ENCODE data around the gene MEN1. TPM values are rescaled to one million over a fixed set of nuclear protein-coding genes. Genes with fewer than 3 reads are reported as not detected.
A peak's percentile ranks its signal among the peaks of the same experiment; 100 is the strongest.

Gene MEN1
- total RNA-seq, 6 donors from 2014 or later = 15.4 to 47.1 (median 24.4) TPM

DNA sequence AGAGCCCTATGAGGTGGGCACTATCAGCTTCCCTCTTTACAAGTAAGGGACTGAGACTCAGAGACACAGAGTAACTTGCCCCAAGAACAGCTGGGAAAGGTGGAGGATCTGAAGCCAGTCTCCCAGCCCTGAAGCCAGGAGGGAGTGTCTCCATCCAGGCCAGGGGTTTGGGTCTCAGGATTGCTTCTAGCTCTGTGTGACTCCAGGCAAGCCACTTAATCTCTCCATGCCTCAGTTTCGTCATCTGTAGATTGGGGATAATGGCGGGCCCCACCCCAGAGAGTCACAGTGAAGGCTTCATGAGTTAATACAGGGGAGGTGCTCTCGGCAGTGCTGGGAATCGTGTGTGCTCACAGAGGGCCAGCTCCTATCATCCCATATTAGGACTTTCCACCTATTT lies 17.9 kb downstream of the MEN1 start:
- ATAC-seq (ENCODE audit: low FRiP score in 2 of 2) (no peak), DNase-seq (no peak)
- no peak overlapping the region for H3K4me3 ChIP-seq
- H3K4me1 ChIP-seq = peaks cover 0 to 25% (median 7%) of the 10 kb centered on the region in 4 donors
- WGBS, 2 donors = 93 to 100% methylated on average over 4 of the region's 4 CpGs
- TF ChIP-seq EP300 (IDR thresholded peaks at IDR 0.05) = no peak
- TF ChIP-seq, protein P1, sequence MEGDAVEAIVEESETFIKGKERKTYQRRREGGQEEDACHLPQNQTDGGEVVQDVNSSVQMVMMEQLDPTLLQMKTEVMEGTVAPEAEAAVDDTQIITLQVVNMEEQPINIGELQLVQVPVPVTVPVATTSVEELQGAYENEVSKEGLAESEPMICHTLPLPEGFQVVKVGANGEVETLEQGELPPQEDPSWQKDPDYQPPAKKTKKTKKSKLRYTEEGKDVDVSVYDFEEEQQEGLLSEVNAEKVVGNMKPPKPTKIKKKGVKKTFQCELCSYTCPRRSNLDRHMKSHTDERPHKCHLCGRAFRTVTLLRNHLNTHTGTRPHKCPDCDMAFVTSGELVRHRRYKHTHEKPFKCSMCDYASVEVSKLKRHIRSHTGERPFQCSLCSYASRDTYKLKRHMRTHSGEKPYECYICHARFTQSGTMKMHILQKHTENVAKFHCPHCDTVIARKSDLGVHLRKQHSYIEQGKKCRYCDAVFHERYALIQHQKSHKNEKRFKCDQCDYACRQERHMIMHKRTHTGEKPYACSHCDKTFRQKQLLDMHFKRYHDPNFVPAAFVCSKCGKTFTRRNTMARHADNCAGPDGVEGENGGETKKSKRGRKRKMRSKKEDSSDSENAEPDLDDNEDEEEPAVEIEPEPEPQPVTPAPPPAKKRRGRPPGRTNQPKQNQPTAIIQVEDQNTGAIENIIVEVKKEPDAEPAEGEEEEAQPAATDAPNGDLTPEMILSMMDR (IDR thresholded peaks at IDR 0.05) = no peak
- no peak for TF ChIP-seq POLR2AphosphoS5 (IDR thresholded peaks at IDR 0.05)
- no peak for TF ChIP-seq POLR2A (IDR thresholded peaks at IDR 0.05)
- H3K9me3 ChIP-seq = no peaks in the 10 kb centered on the region
- H3K36me3 ChIP-seq = peaks cover 0 to 71% (median 45%) of the 10 kb centered on the region in 4 donors
- no peaks in the 10 kb centered on the region for H3K27me3 ChIP-seq
- H3K27ac ChIP-seq = peak overlapping the region in 1 of 4 donors; percentile 65

DNA sequence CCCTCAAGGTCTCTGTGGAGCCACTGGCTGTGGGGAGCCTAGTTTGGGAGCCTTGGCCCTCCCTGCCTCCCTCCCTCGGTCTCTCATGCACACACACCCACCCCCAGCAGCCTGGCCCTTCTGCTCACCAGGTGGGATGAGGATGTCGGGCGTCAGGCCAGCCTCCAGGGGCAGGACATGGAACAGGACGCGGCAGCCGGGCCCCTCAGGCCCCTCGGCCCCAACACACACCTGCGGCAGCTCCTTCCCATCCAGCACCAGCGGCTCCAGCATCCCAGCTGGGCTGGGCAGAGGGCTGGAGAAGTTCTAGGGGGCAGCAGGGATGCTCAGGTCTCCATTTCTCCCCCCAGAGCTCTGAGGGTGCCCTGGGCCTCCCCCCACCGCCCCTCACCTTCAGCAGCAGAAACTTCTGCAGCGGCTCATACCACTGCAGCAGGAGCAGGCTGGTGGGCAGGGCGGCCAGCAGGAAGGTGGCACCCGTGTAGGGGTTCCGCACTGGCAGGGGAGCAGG lies 18.5 kb downstream of the MEN1 start:
- DNase-seq (peak in 1 of 2 donors; percentile 64), ATAC-seq (ENCODE audit: low FRiP score in 2 of 2) (no peak)
- no peak for TF ChIP-seq EP300 (IDR thresholded peaks at IDR 0.05)
- no peak for TF ChIP-seq POLR2A (IDR thresholded peaks at IDR 0.05)
- TF ChIP-seq, protein P1 (IDR thresholded peaks at IDR 0.05) = no peak
- no peak for TF ChIP-seq POLR2AphosphoS5 (IDR thresholded peaks at IDR 0.05)
- H3K9me3 ChIP-seq = no peaks in the 10 kb centered on the region
- H3K4me1 ChIP-seq = peaks cover 0 to 23% (median 7%) of the 10 kb centered on the region in 4 donors
- no peaks in the 10 kb centered on the region for H3K27me3 ChIP-seq
- H3K27ac ChIP-seq = peak overlapping the region in 1 of 4 donors; percentile 65
- H3K36me3 ChIP-seq = peaks cover 0 to 64% (median 39%) of the 10 kb centered on the region in 4 donors
- no peak overlapping the region for H3K4me3 ChIP-seq
- 94 to 97% methylated on average over 8 to 9 of the region's 14 CpGs for whole genome bisulfite sequencing, 2 donors

DNA sequence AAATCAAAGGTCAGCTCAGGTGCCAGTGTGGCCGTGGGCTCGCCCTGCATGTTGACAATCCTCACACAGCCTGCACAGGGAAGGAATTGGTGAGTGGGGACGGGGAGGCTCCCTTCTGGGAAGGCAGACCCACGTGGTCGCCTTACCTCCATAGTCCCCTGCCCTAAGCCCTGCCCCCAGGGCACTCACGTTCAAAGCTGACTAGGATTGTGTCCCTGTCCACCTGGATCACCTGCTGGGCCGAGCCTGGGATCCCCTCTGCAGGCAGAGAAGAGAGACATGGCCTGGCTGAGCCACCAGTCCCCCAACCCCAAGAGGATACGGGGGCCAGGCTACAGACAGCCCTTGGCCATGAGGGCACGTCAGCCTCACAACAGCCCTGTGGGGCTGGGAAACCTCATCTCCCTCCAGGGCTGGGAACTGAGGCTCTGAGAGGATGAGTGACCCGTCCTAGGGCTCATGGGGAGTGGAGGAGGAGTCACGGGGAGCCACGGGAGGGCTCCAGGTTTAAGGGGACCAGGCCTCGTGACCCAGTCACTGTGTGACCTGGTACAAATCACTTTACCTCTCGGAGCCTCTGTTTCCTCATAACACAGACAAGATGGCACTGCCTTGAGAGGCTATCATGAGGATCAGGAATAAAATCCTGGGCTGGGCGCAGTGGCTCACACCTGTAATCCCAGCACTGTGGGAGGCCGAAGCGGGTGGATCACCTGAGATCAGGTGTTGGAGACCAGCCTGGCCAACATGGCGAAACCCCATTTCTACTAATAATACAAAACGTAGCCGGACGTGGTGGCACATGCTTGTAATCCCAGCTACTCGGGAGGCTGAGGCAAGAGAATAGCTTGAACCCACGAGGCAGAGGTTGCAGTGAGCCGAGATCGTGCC lies 19.9 kb downstream of the MEN1 start:
- no peak for DNase-seq
- no peak for ATAC-seq (ENCODE audit: low FRiP score in 2 of 2)
- TF ChIP-seq POLR2A (IDR thresholded peaks at IDR 0.05) (no peak), POLR2AphosphoS5 (IDR thresholded peaks at IDR 0.05) (no peak), EP300 (IDR thresholded peaks at IDR 0.05) (no peak)
- Histone ChIP-seq H3K4me3 (no peak overlapping the region), H3K27me3 (no peaks in the 10 kb centered on the region), H3K27ac (no peak overlapping the region), H3K36me3 (peaks cover 0 to 52% (median 30%) of the 10 kb centered on the region in 4 donors), H3K9me3 (no peaks in the 10 kb centered on the region), H3K4me1 (peaks cover 0 to 15% (median 5%) of the 10 kb centered on the region in 4 donors)
- WGBS, 2 donors = 91 to 95% methylated on average over 16 to 25 of the region's 25 CpGs

DNA sequence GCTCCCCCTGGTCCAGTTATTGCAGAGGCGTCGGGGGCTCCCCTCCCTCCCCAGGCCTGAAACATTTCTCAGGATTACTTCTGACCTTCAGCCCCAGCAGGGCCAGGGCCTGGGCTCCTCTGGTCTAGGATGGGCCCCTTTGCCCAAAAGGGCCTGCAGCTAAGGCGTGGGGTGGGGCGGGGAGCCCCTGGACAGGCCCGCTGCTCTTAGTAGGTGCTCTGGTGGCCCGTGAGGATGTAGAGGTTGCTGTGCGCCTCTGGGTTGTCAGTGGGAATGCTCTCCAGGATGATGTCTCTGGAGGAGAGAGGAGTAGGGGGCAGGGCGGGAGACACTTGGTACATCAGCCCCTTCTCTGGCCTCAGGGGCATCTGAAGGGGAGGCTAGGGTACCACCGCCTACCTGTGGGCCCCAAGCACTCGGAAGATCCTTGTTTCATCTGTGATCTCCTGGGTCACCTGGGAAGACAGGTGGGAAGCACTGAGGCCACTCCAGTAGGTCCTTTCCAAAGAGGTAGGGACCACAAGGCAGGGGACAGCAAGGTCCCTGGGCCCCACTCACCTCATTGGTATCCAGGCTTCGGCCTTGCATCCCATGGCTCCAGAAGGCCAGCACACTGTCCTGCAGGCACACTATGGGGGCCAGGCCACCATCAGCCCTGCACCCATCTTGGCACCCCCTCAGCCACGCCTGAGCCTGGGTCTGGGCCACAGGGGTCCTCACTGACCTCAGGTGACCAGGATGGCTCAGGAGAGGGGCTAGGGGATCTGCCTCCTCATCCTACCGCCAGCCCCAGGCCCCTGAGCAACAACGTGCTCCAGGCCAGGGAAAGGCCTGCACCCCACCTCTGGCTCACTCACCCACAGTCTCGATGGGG lies 20.8 kb downstream of the MEN1 start:
- ATAC-seq (ENCODE audit: low FRiP score in 2 of 2) (no peak), DNase-seq (peak in 1 of 2 donors; percentile 39)
- Histone ChIP-seq H3K36me3 (peaks cover 0 to 48% (median 30%) of the 10 kb centered on the region in 4 donors), H3K4me3 (no peak overlapping the region), H3K4me1 (peaks cover 0 to 15% (median 5%) of the 10 kb centered on the region in 4 donors), H3K27me3 (no peaks in the 10 kb centered on the region), H3K9me3 (no peaks in the 10 kb centered on the region), H3K27ac (no peak overlapping the region)
- TF ChIP-seq POLR2A (IDR thresholded peaks at IDR 0.05) (no peak), POLR2AphosphoS5 (IDR thresholded peaks at IDR 0.05) (no peak), EP300 (IDR thresholded peaks at IDR 0.05) (no peak)
- TF ChIP-seq, protein P1 (IDR thresholded peaks at IDR 0.05) = no peak
- WGBS, 2 donors = 82 to 93% methylated on average over 3 to 14 of the region's 15 CpGs

Data from upper lobe of left lung (tissue), 6 donors.